ENCODE results near the gene ABI2. TPM values are rescaled to one million over a fixed set of nuclear protein-coding genes. Genes with fewer than 3 reads are reported as not detected.

ABI2 gene
- polyA plus RNA-seq, 2 donors, result 5.1 to 6.4 TPM

DNA sequence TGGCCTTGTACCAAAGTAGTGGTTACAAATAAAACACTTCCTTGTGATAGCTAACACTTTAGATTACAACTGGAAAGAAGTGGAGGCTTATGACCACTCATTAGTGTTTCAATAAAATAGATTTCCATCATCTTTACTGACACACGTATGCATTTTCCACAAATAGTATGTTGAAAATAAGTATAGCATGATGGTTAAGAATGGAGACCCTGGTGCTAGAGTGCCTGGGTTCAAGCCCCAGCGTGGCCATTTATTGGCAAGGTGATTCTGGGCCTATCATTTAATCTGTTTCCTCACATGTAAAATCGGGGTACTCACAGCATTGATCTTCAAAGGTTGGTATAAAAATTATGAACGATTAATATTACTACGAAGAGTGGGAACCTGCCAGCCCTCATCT is 152.4 kb downstream of the ABI2 start:
- Histone ChIP-seq H3K4me3 (ENCODE audit: low read depth in 1 of 2, low read length in 2 of 2) (no peak overlapping the region), H3K27me3 (ENCODE audit: control insufficient read depth in 1 of 2, insufficient read depth in 2 of 2, low read length in 2 of 2) (no peaks in the 10 kb centered on the region), H3K4me1 (ENCODE audit: control insufficient read depth in 2 of 2, insufficient read depth in 2 of 2, low read length in 1 of 2) (no peaks in the 10 kb centered on the region), H3K27ac (ENCODE audit: low read depth in 2 of 2, low read length in 1 of 2) (no peak overlapping the region), H3K9me3 (ENCODE audit: control insufficient read depth in 2 of 2, insufficient read depth in 1 of 2, low read depth in 1 of 2, low read length in 1 of 2) (no peaks in the 10 kb centered on the region), H3K36me3 (ENCODE audit: control insufficient read depth in 2 of 2, insufficient read depth in 2 of 2, low read length in 1 of 2) (no peaks in the 10 kb centered on the region)
- 93 to 94% methylated on average over 5 of the region's 5 CpGs for WGBS, 2 donors

DNA sequence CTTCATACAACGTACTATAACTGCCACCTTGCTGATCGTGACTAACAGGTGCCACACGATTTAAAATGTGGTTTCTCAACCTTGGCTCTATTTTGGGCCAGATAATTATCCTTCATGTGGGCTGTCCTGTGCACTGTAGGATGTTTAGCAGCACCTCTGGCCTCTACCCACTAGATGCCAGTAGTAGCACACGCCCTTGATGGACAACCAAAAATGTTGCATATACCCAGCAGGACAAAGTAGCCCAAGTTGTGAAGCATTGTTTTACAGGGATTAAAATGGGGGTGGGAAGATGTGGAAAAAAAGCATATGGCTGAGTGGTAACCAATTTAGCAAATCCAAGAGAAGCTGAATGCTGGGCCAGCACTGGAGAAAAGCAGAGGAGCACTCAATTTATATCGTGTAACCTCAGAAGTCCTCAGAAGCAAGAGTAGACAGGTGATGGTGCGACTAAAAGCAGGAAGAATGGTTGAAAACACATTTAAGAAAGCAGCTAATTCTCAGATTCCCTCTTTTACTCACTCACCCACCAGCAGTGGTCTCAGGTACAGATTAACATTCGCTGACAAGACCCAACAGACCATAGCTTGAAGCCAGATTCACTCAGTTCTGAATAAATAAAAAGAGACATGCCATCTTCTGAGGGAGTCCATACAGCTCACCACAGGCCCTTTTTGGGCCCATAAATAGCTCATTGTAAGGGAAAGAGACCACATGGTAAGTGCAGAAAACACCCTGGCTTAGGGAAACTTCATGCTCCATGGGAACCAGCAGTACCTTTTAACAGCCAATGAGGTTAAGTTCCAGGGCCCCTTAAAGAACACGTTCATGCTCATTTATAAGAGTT is 156.3 kb downstream of the ABI2 start:
- 73 to 76% methylated on average over 8 of the region's 8 CpGs for WGBS, 2 donors
- H3K27me3 ChIP-seq (ENCODE audit: control insufficient read depth in 1 of 2, insufficient read depth in 2 of 2, low read length in 2 of 2), result no peaks in the 10 kb centered on the region
- H3K4me1 ChIP-seq (ENCODE audit: control insufficient read depth in 2 of 2, insufficient read depth in 2 of 2, low read length in 1 of 2), result no peaks in the 10 kb centered on the region
- H3K4me3 ChIP-seq (ENCODE audit: low read depth in 1 of 2, low read length in 2 of 2), result no peak overlapping the region
- no peak overlapping the region for H3K27ac ChIP-seq (ENCODE audit: low read depth in 2 of 2, low read length in 1 of 2)
- peaks cover 0 to under 1% of the 10 kb centered on the region in 2 donors for H3K36me3 ChIP-seq (ENCODE audit: control insufficient read depth in 2 of 2, insufficient read depth in 2 of 2, low read length in 1 of 2)
- H3K9me3 ChIP-seq (ENCODE audit: control insufficient read depth in 2 of 2, insufficient read depth in 1 of 2, low read depth in 1 of 2, low read length in 1 of 2), result no peaks in the 10 kb centered on the region

DNA sequence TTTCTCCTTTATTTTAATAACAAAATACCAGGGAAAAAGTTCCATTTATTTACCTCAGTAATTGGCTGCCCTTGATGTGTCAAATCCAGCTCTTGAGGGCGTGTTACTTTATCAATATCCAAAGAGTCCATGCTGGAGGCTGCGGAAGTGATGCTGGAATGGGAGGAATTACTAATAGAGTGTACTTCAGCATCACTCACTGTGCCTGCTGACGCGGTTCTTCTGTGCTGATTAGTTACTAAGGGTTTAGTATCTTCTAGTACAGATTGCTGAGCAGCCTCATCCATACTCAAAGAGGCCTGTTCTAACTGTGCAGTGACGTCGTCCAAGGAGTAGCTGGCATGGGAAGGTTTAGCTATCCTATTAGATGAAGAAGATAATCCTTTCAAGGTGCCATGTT is 161.3 kb downstream of the ABI2 start:
- Histone ChIP-seq H3K27me3 (ENCODE audit: control insufficient read depth in 1 of 2, insufficient read depth in 2 of 2, low read length in 2 of 2) (no peaks in the 10 kb centered on the region), H3K4me3 (ENCODE audit: low read depth in 1 of 2, low read length in 2 of 2) (no peak overlapping the region), H3K4me1 (ENCODE audit: control insufficient read depth in 2 of 2, insufficient read depth in 2 of 2, low read length in 1 of 2) (no peaks in the 10 kb centered on the region), H3K9me3 (ENCODE audit: control insufficient read depth in 2 of 2, insufficient read depth in 1 of 2, low read depth in 1 of 2, low read length in 1 of 2) (no peaks in the 10 kb centered on the region), H3K36me3 (ENCODE audit: control insufficient read depth in 2 of 2, insufficient read depth in 2 of 2, low read length in 1 of 2) (peaks cover 0 to 4% of the 10 kb centered on the region in 2 donors), H3K27ac (ENCODE audit: low read depth in 2 of 2, low read length in 1 of 2) (no peak overlapping the region)
- whole genome bisulfite sequencing, 2 donors, result 81 to 96% methylated on average over 6 of the region's 6 CpGs

DNA sequence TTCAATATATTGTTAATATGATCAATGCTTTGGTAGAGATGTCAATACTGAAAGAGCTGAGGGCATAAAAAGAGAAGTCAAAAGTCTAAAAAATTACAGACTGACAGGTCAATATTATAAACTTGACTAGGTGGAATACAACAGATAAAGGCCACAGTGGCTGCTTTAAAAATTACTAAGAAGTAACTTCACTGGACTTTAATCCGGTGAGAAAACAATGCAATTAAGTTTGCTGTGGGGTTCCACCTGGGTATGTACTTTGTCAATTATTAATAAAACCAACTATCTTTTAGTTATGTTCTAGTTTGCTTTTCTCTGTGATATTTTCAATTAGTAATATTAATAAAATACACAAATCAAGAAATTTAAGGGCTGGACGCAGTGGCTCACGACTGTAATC is 162.2 kb downstream of the ABI2 start:
- Histone ChIP-seq H3K27me3 (ENCODE audit: control insufficient read depth in 1 of 2, insufficient read depth in 2 of 2, low read length in 2 of 2) (no peaks in the 10 kb centered on the region), H3K36me3 (ENCODE audit: control insufficient read depth in 2 of 2, insufficient read depth in 2 of 2, low read length in 1 of 2) (peaks cover 0 to 4% of the 10 kb centered on the region in 2 donors), H3K9me3 (ENCODE audit: control insufficient read depth in 2 of 2, insufficient read depth in 1 of 2, low read depth in 1 of 2, low read length in 1 of 2) (no peaks in the 10 kb centered on the region), H3K4me3 (ENCODE audit: low read depth in 1 of 2, low read length in 2 of 2) (no peak overlapping the region), H3K4me1 (ENCODE audit: control insufficient read depth in 2 of 2, insufficient read depth in 2 of 2, low read length in 1 of 2) (no peaks in the 10 kb centered on the region), H3K27ac (ENCODE audit: low read depth in 2 of 2, low read length in 1 of 2) (no peak overlapping the region)
- 76 to 94% methylated on average over 3 of the region's 3 CpGs for WGBS, 2 donors

GRCh38 chr2:203492965-203493364 is 164.8 kb downstream of the ABI2 start:
- no peak overlapping the region for H3K4me3 ChIP-seq (ENCODE audit: low read depth in 1 of 2, low read length in 2 of 2)
- H3K4me1 ChIP-seq (ENCODE audit: control insufficient read depth in 2 of 2, insufficient read depth in 2 of 2, low read length in 1 of 2), result peaks cover 0 to 1% of the 10 kb centered on the region in 2 donors
- no peaks in the 10 kb centered on the region for H3K9me3 ChIP-seq (ENCODE audit: control insufficient read depth in 2 of 2, insufficient read depth in 1 of 2, low read depth in 1 of 2, low read length in 1 of 2)
- H3K36me3 ChIP-seq (ENCODE audit: control insufficient read depth in 2 of 2, insufficient read depth in 2 of 2, low read length in 1 of 2), result peaks cover 0 to 4% of the 10 kb centered on the region in 2 donors
- no peaks in the 10 kb centered on the region for H3K27me3 ChIP-seq (ENCODE audit: control insufficient read depth in 1 of 2, insufficient read depth in 2 of 2, low read length in 2 of 2)
- WGBS, 2 donors, result 81 to 82% methylated on average over 2 of the region's 2 CpGs
- peak overlapping the region in 1 of 2 donors; percentile 45 for H3K27ac ChIP-seq (ENCODE audit: low read depth in 2 of 2, low read length in 1 of 2)

Other genes starting within 250 kb of the ABI2 start
- 1 to 10 TPM; 6.1 to 6.8 TPM for gene CYP20A1, start 89.4 kb upstream of the ABI2 start, polyA plus RNA-seq
- 1 to 10 TPM; 3.8 to 5.0 TPM for gene RAPH1, start 206.9 kb downstream of the ABI2 start, polyA plus RNA-seq